ENCODE results near the gene L3MBTL3. TPM values are rescaled to one million over a fixed set of nuclear protein-coding genes. Genes with fewer than 3 reads are reported as not detected.

The L3MBTL3 gene
- polyA plus RNA-seq, 1 of the 3 experiments (the other 2 are of a cell fraction) = 12.6 TPM

- Histone ChIP-seq H3K9ac (no peak overlapping the region), H3K4me3 (ENCODE audit: low read depth in 2 of 2, low read length in 1 of 2) (no peak overlapping the region), H3K27me3 (ENCODE audit: insufficient read depth) (no peaks in the 10 kb centered on the region), H3K9me3 (no peaks in the 10 kb centered on the region), H3K36me3 (replicated peaks in 1 of 2; ENCODE audit: control insufficient read depth in 1 of 2, insufficient read depth in 2 of 2, low read length in 1 of 2) (peaks cover 3 to 22% of the 10 kb centered on the region in 2 experiments), H2AFZ (ENCODE audit: low read depth) (no peak overlapping the region), H3K4me1 (ENCODE audit: control insufficient read depth in 1 of 2, insufficient read depth in 2 of 2, low read depth in 1 of 2, low read length in 1 of 2) (peaks cover 0 to 8% of the 10 kb centered on the region in 2 experiments; a peak in 2 of 4 replicates), H3F3A (replicated peaks; ENCODE audit: insufficient read depth) (no peaks in the 10 kb centered on the region), H3K4me2 (no peak overlapping the region), H3K27ac (ENCODE audit: low read depth in 2 of 2, low read length in 1 of 2) (no peak overlapping the region), H4K20me1 (ENCODE audit: insufficient read depth) (no peaks in the 10 kb centered on the region), H3K79me2 (ENCODE audit: insufficient read depth) (no peaks in the 10 kb centered on the region), H3K9me2 (no peaks in the 10 kb centered on the region)
- 85% methylated on average over 6 of the region's 6 CpGs for WGBS (ENCODE audit: low lambda C conversion rate)
- ChIA-PET POLR2A (no interaction called here), CTCF (no interaction called here)
- no peak for TF ChIP-seq FOXM1 (IDR thresholded peaks at IDR 0.05; ENCODE audit: low read depth)
- TF ChIP-seq SIN3A (IDR thresholded peaks at IDR 0.05; ENCODE audit: borderline replicate concordance, low read depth, low read length) = no peak
- TF ChIP-seq, protein P1, sequence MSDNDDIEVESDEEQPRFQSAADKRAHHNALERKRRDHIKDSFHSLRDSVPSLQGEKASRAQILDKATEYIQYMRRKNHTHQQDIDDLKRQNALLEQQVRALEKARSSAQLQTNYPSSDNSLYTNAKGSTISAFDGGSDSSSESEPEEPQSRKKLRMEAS (IDR thresholded peaks at IDR 0.05; ENCODE audit: low read depth) = no peak
- no peak for DNase-seq
These were observed 99.9 kb downstream of the L3MBTL3 start for GRCh38 chr6:130118236-130118635.

GRCh38 chr6:130119211-130119610, 100.8 kb downstream of the L3MBTL3 start:
- ChIA-PET POLR2A (no interaction called here), CTCF (interaction anchor here (0.7 kb wide), 1 partner anchor 68 kb away, joined by 3 read pairs; no protein-coding TSS in a partner anchor)
- Histone ChIP-seq H3F3A (replicated peaks; ENCODE audit: insufficient read depth) (no peaks in the 10 kb centered on the region), H3K4me2 (no peak overlapping the region), H3K27ac (ENCODE audit: low read depth in 2 of 2, low read length in 1 of 2) (no peak overlapping the region), H4K20me1 (ENCODE audit: insufficient read depth) (no peaks in the 10 kb centered on the region), H3K4me3 (ENCODE audit: low read depth in 2 of 2, low read length in 1 of 2) (no peak overlapping the region), H3K9me3 (no peaks in the 10 kb centered on the region), H3K79me2 (ENCODE audit: insufficient read depth) (no peaks in the 10 kb centered on the region), H2AFZ (ENCODE audit: low read depth) (no peak overlapping the region), H3K36me3 (replicated peaks in 1 of 2; ENCODE audit: control insufficient read depth in 1 of 2, insufficient read depth in 2 of 2, low read length in 1 of 2) (peaks cover 3 to 22% of the 10 kb centered on the region in 2 experiments), H3K4me1 (ENCODE audit: control insufficient read depth in 1 of 2, insufficient read depth in 2 of 2, low read depth in 1 of 2, low read length in 1 of 2) (peaks cover 0 to 8% of the 10 kb centered on the region in 2 experiments; a peak in 2 of 4 replicates), H3K9ac (no peak overlapping the region), H3K9me2 (no peaks in the 10 kb centered on the region), H3K27me3 (ENCODE audit: insufficient read depth) (no peaks in the 10 kb centered on the region)
- WGBS (ENCODE audit: low lambda C conversion rate) = 90% methylated on average over 1 of the region's 1 CpG
- TF ChIP-seq USF1 (IDR thresholded peaks at IDR 0.05; ENCODE audit: borderline replicate concordance, low read depth) = no peak
- no peak for TF ChIP-seq FOXM1 (IDR thresholded peaks at IDR 0.05; ENCODE audit: low read depth)
- no peak for TF ChIP-seq RFX5 (IDR thresholded peaks at IDR 0.05; ENCODE audit: low read length)
- no peak for TF ChIP-seq EP300 (IDR thresholded peaks at IDR 0.05; ENCODE audit: borderline replicate concordance in 1 of 2, low read depth in 1 of 2, low read length in 1 of 2)
- TF ChIP-seq RAD21 (IDR thresholded peaks at IDR 0.05; ENCODE audit: low read length) = no peak
- TF ChIP-seq POLR2AphosphoS5 (IDR thresholded peaks at IDR 0.05; ENCODE audit: low read depth, low read length) = no peak
- TF ChIP-seq, protein P2, sequence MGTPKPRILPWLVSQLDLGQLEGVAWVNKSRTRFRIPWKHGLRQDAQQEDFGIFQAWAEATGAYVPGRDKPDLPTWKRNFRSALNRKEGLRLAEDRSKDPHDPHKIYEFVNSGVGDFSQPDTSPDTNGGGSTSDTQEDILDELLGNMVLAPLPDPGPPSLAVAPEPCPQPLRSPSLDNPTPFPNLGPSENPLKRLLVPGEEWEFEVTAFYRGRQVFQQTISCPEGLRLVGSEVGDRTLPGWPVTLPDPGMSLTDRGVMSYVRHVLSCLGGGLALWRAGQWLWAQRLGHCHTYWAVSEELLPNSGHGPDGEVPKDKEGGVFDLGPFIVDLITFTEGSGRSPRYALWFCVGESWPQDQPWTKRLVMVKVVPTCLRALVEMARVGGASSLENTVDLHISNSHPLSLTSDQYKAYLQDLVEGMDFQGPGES (IDR thresholded peaks at IDR 0.05; ENCODE audit: low read depth, low read length) = no peak
- TF ChIP-seq, protein P3, sequence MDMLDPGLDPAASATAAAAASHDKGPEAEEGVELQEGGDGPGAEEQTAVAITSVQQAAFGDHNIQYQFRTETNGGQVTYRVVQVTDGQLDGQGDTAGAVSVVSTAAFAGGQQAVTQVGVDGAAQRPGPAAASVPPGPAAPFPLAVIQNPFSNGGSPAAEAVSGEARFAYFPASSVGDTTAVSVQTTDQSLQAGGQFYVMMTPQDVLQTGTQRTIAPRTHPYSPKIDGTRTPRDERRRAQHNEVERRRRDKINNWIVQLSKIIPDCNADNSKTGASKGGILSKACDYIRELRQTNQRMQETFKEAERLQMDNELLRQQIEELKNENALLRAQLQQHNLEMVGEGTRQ (IDR thresholded peaks at IDR 0.05; ENCODE audit: borderline replicate concordance, low read depth, low read length) = no peak
- no peak for TF ChIP-seq GATA2 (CRISPR knock-in tag; IDR thresholded peaks at IDR 0.05)
- no peak for TF ChIP-seq TAF1 (IDR thresholded peaks at IDR 0.05; ENCODE audit: borderline replicate concordance, low read depth, low read length)
- no peak for DNase-seq

All from SK-N-SH (cell line).